GM19099 (cell line): ENCODE measurements around the gene NAV1.

ENCODE experiments used
- POLR2A ChIP-seq: IDR thresholded peaks from 3 replicates; pipeline ENCODE4 v1.6.1; 2011; ENCODE audit warnings: low read depth; ENCODE audit not compliant: insufficient read length; ENCODE audit errors: extremely low read depth

Gene NAV1

GRCh38 chr1:201509601-201510374 lies 29.1 kb upstream of the NAV1 start:
- no peak for TF ChIP-seq POLR2A

- no peak for TF ChIP-seq POLR2A
These were observed 28.2 kb upstream of the NAV1 start for GRCh38 chr1:201510734-201511133.

GRCh38 chr1:201511396-201511940 lies 27.5 kb upstream of the NAV1 start:
- TF ChIP-seq POLR2A, result no peak

- no peak for TF ChIP-seq POLR2A
These were observed 26.9 kb upstream of the NAV1 start for GRCh38 chr1:201511941-201512539.

GRCh38 chr1:201513498-201514243 lies 25.3 kb upstream of the NAV1 start:
- no peak for TF ChIP-seq POLR2A

GRCh38 chr1:201514466-201514865 lies 24.5 kb upstream of the NAV1 start:
- no peak for TF ChIP-seq POLR2A

- TF ChIP-seq POLR2A, result no peak
These were observed 23.7 kb upstream of the NAV1 start for GRCh38 chr1:201515062-201515750.

DNA sequence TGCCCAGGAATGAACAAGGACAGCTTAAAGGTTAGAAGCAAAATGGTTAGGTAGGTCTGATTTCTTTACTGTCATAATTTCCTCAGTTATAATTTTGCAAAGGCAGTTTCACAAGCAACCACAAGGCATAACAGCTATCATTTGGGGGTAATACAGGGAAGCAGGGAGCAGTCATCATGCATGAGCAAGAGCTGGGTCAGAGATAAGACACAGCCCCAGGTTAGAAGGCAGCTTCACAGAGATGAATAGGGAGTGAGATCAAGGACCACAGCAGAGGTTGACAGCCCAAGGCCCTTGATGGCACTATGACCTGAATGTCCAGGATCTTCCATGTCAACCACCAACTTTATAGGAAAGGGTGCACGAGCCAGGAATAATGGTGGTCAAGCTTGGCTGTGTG lies 23.0 kb upstream of the NAV1 start:
- TF ChIP-seq POLR2A, result no peak

- no peak for TF ChIP-seq POLR2A
These were observed 22.3 kb upstream of the NAV1 start for GRCh38 chr1:201516511-201517127.

DNA sequence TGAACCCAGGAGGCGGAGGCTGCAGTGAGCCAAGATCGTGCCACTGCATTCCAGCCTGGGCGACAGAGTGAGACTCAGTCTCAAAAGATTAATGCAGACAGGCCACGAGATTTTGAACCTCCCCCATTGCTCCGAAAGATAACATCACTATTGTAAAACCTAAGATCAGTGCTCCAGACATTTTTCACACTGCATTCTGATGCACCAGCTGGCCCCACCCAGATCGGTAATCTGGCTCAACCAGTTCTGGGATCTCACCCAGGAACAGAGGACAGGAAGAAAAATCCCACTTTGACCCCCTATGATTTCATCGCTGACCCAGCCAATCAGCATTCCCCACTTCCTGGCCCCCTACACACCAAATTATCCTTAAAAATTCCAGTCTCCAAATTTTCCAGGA lies 21.3 kb upstream of the NAV1 start:
- no peak for TF ChIP-seq POLR2A

DNA sequence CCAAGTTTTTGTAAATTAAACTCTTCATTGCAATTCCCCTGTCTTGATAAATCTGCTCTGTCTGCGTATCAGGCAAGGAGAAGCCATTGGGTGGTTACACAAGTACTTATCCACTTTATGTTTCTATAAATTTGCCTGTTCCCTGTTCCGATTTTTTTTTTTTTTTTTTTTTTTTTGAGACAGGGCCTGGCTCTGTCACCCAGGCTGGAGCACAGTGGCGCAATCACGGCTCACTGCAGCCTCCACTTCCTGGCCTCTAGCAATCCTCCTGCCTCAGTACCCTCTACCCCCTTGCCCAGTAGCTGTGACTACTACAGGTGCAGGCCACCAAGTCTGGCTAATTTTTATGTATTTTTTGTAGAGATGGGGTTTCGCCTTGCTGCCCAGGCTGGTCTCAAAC lies 20.9 kb upstream of the NAV1 start:
- no peak for TF ChIP-seq POLR2A

DNA sequence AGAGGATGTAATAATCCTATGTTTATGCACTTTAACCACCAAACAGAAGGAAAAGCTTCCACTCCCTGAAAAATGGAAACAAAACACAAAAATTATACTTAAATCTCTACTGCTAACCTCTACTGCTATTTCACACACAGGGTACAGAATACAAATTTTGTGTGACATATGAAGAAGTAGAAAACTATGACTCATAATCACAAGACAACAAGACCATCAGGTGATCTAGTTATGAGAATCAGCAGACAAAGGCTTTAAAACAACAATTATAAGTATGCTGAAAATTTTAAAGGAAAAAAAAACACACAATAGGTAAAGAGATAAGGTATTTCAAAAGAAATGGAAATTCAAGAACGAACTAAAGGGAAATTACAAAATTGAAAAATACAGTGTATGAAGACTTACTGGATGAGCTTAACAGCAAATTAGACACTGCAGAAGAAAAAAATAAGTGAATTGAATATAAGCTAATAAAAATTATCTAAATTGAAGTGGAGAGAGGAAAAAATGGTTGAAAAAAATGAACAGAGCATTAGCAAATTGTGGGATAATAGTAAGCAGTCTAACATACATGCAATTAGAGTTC lies 13.6 kb upstream of the NAV1 start:
- TF ChIP-seq POLR2A, result no peak

- TF ChIP-seq POLR2A, result no peak
These were observed 11.0 kb upstream of the NAV1 start for GRCh38 chr1:201527879-201528278.

GRCh38 chr1:201528631-201529252 lies 10.2 kb upstream of the NAV1 start:
- TF ChIP-seq POLR2A, result no peak
